Prostate gland (tissue), 2 donors: ENCODE results near the gene EP400.

Source experiments
- POLR2A ChIP-seq: fragments of 450-650 bp; IDR thresholded peaks from one replicate; pipeline ENCODE4 v1.6.1; 2016; ENCODE audit warnings: antibody characterized with exemption, mild to moderate bottlenecking
- POLR2AphosphoS5 ChIP-seq: sonication (generic); formaldehyde crosslinking; IDR thresholded peaks from one replicate; pipeline ENCODE4 v1.6.1; 2017; ENCODE audit warnings: antibody characterized with exemption
- TF ChIP-seq, protein P1 (sequence below), 4 experiments: fragments of 200-600 bp in 2 of 4; fragments of 450-650 bp in 2 of 4; sonication (generic) in 2 of 4; IDR thresholded peaks; 1 replicate in 3 of 4; 2 replicates in 1 of 4; pipeline ENCODE4 v1.5.1; 2016 to 2019; ENCODE audit warnings: antibody characterized with exemption in 4 of 4, mild to moderate bottlenecking in 2 of 4, moderate library complexity in 2 of 4

DNA sequence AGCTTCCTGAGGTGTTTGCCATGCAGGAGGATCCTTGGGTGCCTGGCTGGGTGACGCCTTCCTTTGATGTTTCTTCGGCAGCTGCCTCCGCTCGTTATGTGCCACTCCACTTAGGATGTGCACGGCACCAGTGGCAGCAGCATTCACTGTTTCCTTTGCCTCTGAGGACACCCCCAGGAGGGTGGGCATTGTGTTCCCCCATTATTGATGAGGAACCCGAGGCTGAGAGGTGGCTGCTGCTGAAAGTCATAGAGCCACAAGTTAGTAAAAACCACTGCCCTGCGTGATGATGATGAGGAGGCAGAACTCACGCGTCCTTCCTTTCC lies 41.2 kb downstream of the EP400 start:
- no peak for TF ChIP-seq POLR2A
- TF ChIP-seq, protein P1, sequence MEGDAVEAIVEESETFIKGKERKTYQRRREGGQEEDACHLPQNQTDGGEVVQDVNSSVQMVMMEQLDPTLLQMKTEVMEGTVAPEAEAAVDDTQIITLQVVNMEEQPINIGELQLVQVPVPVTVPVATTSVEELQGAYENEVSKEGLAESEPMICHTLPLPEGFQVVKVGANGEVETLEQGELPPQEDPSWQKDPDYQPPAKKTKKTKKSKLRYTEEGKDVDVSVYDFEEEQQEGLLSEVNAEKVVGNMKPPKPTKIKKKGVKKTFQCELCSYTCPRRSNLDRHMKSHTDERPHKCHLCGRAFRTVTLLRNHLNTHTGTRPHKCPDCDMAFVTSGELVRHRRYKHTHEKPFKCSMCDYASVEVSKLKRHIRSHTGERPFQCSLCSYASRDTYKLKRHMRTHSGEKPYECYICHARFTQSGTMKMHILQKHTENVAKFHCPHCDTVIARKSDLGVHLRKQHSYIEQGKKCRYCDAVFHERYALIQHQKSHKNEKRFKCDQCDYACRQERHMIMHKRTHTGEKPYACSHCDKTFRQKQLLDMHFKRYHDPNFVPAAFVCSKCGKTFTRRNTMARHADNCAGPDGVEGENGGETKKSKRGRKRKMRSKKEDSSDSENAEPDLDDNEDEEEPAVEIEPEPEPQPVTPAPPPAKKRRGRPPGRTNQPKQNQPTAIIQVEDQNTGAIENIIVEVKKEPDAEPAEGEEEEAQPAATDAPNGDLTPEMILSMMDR (IDR thresholded peaks at IDR 0.05) = no peak
- TF ChIP-seq POLR2AphosphoS5 = no peak
